Prostate gland (tissue), 2 donors: ENCODE measurements around the gene CCSER1.

ENCODE experiments used
- CTCF ChIP-seq, 4 experiments: fragments of 200-600 bp in 2 of 4; fragments of 450-650 bp in 2 of 4; sonication (generic) in 2 of 4; IDR thresholded peaks; 1 replicate in 3 of 4; 2 replicates in 1 of 4; pipeline ENCODE4 v1.5.1; 2016 to 2019; ENCODE audit warnings: antibody characterized with exemption in 4 of 4, mild to moderate bottlenecking in 2 of 4, moderate library complexity in 2 of 4
- POLR2A ChIP-seq: fragments of 450-650 bp; IDR thresholded peaks from one replicate; pipeline ENCODE4 v1.6.1; 2016; ENCODE audit warnings: antibody characterized with exemption, mild to moderate bottlenecking
- POLR2AphosphoS5 ChIP-seq: sonication (generic); formaldehyde crosslinking; IDR thresholded peaks from one replicate; pipeline ENCODE4 v1.6.1; 2017; ENCODE audit warnings: antibody characterized with exemption

DNA sequence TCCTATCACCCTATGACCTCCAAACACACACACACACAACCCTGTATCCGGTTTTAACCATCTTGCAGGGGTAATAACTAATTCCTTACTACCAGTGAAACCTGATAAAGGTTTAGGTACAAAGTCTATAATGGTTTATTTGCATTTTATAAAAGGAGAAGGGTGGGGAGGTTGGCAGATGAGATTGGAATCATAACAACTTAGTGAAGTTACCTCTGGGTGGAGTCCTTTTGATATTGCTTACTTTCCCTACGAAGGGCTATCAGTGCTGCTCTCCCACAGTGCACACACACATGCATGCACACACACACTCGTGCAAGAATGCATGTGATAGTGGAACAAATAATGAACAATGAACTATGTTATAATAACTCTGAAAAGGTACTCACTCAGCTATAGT, 56.1 kb downstream of the CCSER1 start:
- TF ChIP-seq CTCF (IDR thresholded peaks at IDR 0.05) (no peak), POLR2AphosphoS5 (no peak), POLR2A (no peak)
